CD14-positive monocyte (primary cell): ENCODE measurements around the gene ZNF264. TPM values are rescaled to one million over a fixed set of nuclear protein-coding genes. Genes with fewer than 3 reads are reported as not detected.

Source experiments
- DNase-seq, 3 donors: peaks; one replicate each; pipeline ENCODE4 v3.0.0-alpha.2; 2011 to 2022
- H2AFZ ChIP-seq: 2 replicates; pipeline ENCODE4 v1.6.0; 2012; ENCODE audit warnings: mild to moderate bottlenecking, low read depth, low read length, inconsistent platforms; ENCODE audit not compliant: insufficient read depth, poor library complexity, severe bottlenecking
- H3K27ac ChIP-seq, 2 donors: 1 replicate in 1 of 2; 2 replicates in 1 of 2; pipeline ENCODE4 v1.5.1; 2012 to 2013; ENCODE audit warnings: low read length in 2 of 2, control low read depth in 1 of 2, inconsistent platforms in 1 of 2, low read depth in 1 of 2, mild to moderate bottlenecking in 1 of 2
- H3K27me3 ChIP-seq, 2 donors: one replicate each; pipeline versions ENCODE4 v1.6.0 to v1.6.1; 2011 to 2013; ENCODE audit warnings: low read length in 2 of 2; ENCODE audit not compliant: control insufficient read depth in 2 of 2, insufficient read depth in 2 of 2
- H3K36me3 ChIP-seq, 2 donors: replicated peaks in 1 of 2; 1 replicate in 1 of 2; 2 replicates in 1 of 2; pipeline versions ENCODE4 v1.5.1 to v1.6.1; 2012 to 2013; ENCODE audit warnings: low read length in 2 of 2, control low read depth in 1 of 2, inconsistent platforms in 1 of 2, mild to moderate bottlenecking in 1 of 2; ENCODE audit not compliant: insufficient read depth in 2 of 2, control insufficient read depth in 1 of 2
- H3K4me1 ChIP-seq, 2 donors: 1 replicate in 1 of 2; 2 replicates in 1 of 2; pipeline versions ENCODE4 v1.5.1 to v1.6.1; 2012 to 2013; ENCODE audit warnings: low read length in 2 of 2, control low read depth in 1 of 2, inconsistent platforms in 1 of 2, mild to moderate bottlenecking in 1 of 2, moderate library complexity in 1 of 2; ENCODE audit not compliant: insufficient read depth in 2 of 2, control insufficient read depth in 1 of 2
- H3K4me2 ChIP-seq: replicated peaks from 2 replicates; pipeline ENCODE3; 2012; ENCODE audit warnings: low read length, moderate library complexity, mild to moderate bottlenecking; ENCODE audit not compliant: poor library complexity, severe bottlenecking; ENCODE audit errors: extremely low read depth
- H3K4me3 ChIP-seq, 3 experiments: fragments of 200-600 bp in 1 of 3; sonication (generic) in 1 of 3; replicated peaks in 1 of 3; 1 replicate in 2 of 3; 2 replicates in 1 of 3; pipeline ENCODE4 v1.5.1; 2011 to 2013; ENCODE audit warnings: low read length in 3 of 3, mild to moderate bottlenecking in 3 of 3, control low read depth in 2 of 3, low read depth in 2 of 3, inconsistent platforms in 1 of 3, moderate library complexity in 1 of 3
- H3K79me2 ChIP-seq: 2 replicates; pipeline ENCODE4 v1.6.0; 2012; ENCODE audit warnings: mild to moderate bottlenecking, control low read depth, inconsistent platforms, low read length, moderate library complexity; ENCODE audit not compliant: insufficient read depth
- H3K9ac ChIP-seq: 2 replicates; pipeline ENCODE4 v1.6.0; 2017; ENCODE audit warnings: low read length, mild to moderate bottlenecking; ENCODE audit not compliant: insufficient read depth, poor library complexity, severe bottlenecking
- H3K9me3 ChIP-seq, 2 donors: replicated peaks in 1 of 2; 1 replicate in 1 of 2; 2 replicates in 1 of 2; pipeline versions ENCODE4 v1.5.1 to v1.6.1; 2012 to 2013; ENCODE audit warnings: low read length in 2 of 2, control low read depth in 1 of 2; ENCODE audit not compliant: control insufficient read depth in 1 of 2, insufficient read depth in 1 of 2
- H4K20me1 ChIP-seq: 2 replicates; pipeline ENCODE4 v1.6.0; 2012; ENCODE audit warnings: mild to moderate bottlenecking, low read length, control low read depth, moderate library complexity; ENCODE audit not compliant: insufficient read depth
- H3K27ac Mint-ChIP-seq, 7 donors: one replicate each; pipeline ENCODE4 v1.8.0; 2020; ENCODE audit warnings: mild to moderate bottlenecking in 7 of 7, mixed read lengths in 7 of 7, moderate library complexity in 6 of 7, inconsistent platforms in 2 of 7
- H3K27me3 Mint-ChIP-seq, 3 donors: one replicate each; pipeline ENCODE4 v1.8.0; 2021 to 2022; ENCODE audit warnings: low read depth in 3 of 3, mild to moderate bottlenecking in 3 of 3, mixed read lengths in 3 of 3, moderate library complexity in 3 of 3, inconsistent platforms in 1 of 3
- H3K36me3 Mint-ChIP-seq, 2 donors: one replicate each; pipeline ENCODE4 v1.8.0; 2020; ENCODE audit warnings: mixed read lengths in 2 of 2, inconsistent platforms in 1 of 2, mild to moderate bottlenecking in 1 of 2
- H3K4me1 Mint-ChIP-seq: one replicate; pipeline ENCODE4 v1.8.0; 2020; ENCODE audit warnings: mild to moderate bottlenecking, mixed read lengths
- H3K4me3 Mint-ChIP-seq, 2 donors: one replicate each; pipeline ENCODE4 v1.8.0; 2020; ENCODE audit warnings: mild to moderate bottlenecking in 2 of 2, mixed read lengths in 2 of 2, moderate library complexity in 1 of 2
- H3K9me3 Mint-ChIP-seq, 7 donors: one replicate each; pipeline ENCODE4 v1.8.0; 2020 to 2022; ENCODE audit warnings: mixed read lengths in 7 of 7, mild to moderate bottlenecking in 6 of 7, moderate library complexity in 6 of 7, inconsistent platforms in 2 of 7
- CTCF ChIP-seq: fragments of 200-600 bp; IDR thresholded peaks from one replicate; pipeline ENCODE4 v1.8.0; 2022; ENCODE audit warnings: antibody characterized with exemption, mild to moderate bottlenecking
- WGBS: methylation state at CpG from one replicate; pipeline ENCODE4 v1.1.5; 2013; ENCODE audit warnings: missing lambda C conversion rate; ENCODE audit not compliant: insufficient coverage; 5-methylcytosine and 5-hydroxymethylcytosine counted together
- intact Hi-C, 2 donors: fragments of 100-400 bp; cut with micrococcal nuclease; formaldehyde crosslinking; loops; one replicate each; pipeline versions ENCODE4 v1.15.0 to v1.15.1; 2023
- polyA plus RNA-seq, 3 donors: library from polyadenylated mRNA; depleted of rRNA in 1 of 3; unstranded in 2 of 3; stranded (reverse) in 1 of 3; fragments of 300-500 nt in 2 of 3; fragments of >200 nt in 1 of 3; fragmentation: Illumina TruSeq in 2 of 3; gene quantifications; 1 replicate in 2 of 3; 2 replicates in 1 of 3; pipeline ENCODE4 v1.2.3, GENCODE V29; 2012 to 2021

ZNF264 gene
- polyA plus RNA-seq, 3 donors = 5.3 to 6.9 (median 5.6) TPM

DNA sequence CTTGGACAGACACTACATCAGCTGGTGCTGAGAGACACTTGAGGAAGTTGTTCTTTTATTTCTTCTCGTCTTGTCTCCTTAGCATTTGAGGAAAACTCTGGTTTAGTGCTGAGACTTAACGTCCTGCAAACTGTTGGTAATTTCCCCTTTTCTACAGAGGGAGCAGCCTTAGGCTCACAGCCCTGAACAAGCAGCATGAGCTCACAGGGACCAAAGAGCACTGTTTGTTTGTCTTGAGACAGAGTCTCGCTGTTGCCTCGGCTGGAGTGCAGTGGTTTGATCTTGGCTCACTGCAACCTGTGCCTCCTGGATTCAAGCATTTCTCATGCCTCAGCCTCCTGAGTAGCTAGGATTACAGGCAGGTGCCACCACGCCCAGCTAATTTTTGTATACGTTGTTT lies 54.7 kb downstream of the ZNF264 start:
- Histone ChIP-seq H3K9me3 (no peaks in the 10 kb centered on the region), H3K27me3 (no peaks in the 10 kb centered on the region), H3K4me2 (no peak overlapping the region), H2AFZ (no peak overlapping the region), H3K9ac (no peak overlapping the region), H4K20me1 (no peaks in the 10 kb centered on the region), H3K79me2 (peaks cover 25% of the 10 kb centered on the region), H3K4me3 (no peak overlapping the region), H3K4me1 (peaks cover 12 to 17% of the 10 kb centered on the region in 2 donors), H3K27ac (no peak overlapping the region), H3K36me3 (peaks cover 51 to 72% of the 10 kb centered on the region in 2 donors)
- 93% methylated on average over 3 of the region's 6 CpGs for WGBS
- no peak for DNase-seq
- Mint-ChIP-seq H3K4me1 (peaks cover 15% of the 10 kb centered on the region), H3K27me3 (peaks cover 0 to 5% (median 2%) of the 10 kb centered on the region in 3 donors), H3K36me3 (peaks cover 49 to 76% of the 10 kb centered on the region in 2 donors), H3K9me3 (peaks cover 0 to 14% (median 0%) of the 10 kb centered on the region in 7 donors), H3K27ac (no peak overlapping the region), H3K4me3 (no peak overlapping the region)
- no peak for TF ChIP-seq CTCF
- intact Hi-C loops = loop anchor here in 1 of 2 donors (10.0 kb wide), 1 partner anchor 109 kb away; the partner anchor contains the start of gene ZNF304

- Histone ChIP-seq H3K4me2 (no peak overlapping the region), H3K4me1 (no peaks in the 10 kb centered on the region), H4K20me1 (no peaks in the 10 kb centered on the region), H3K9ac (no peak overlapping the region), H3K4me3 (no peak overlapping the region), H2AFZ (no peak overlapping the region), H3K36me3 (peaks cover 78 to 98% of the 10 kb centered on the region in 2 donors), H3K79me2 (no peaks in the 10 kb centered on the region), H3K9me3 (peaks cover 0 to 4% of the 10 kb centered on the region in 2 donors), H3K27ac (no peak overlapping the region), H3K27me3 (no peaks in the 10 kb centered on the region)
- WGBS = 100% methylated on average over 2 of the region's 6 CpGs
- DNase-seq = no peak
- H3K4me1 Mint-ChIP-seq = no peaks in the 10 kb centered on the region
- H3K9me3 Mint-ChIP-seq = peaks cover 0 to 29% (median 4%) of the 10 kb centered on the region in 7 donors
- no peak overlapping the region for H3K4me3 Mint-ChIP-seq
- no peak overlapping the region for H3K27ac Mint-ChIP-seq
- peaks cover 0 to 5% (median 2%) of the 10 kb centered on the region in 3 donors for H3K27me3 Mint-ChIP-seq
- peaks cover 73 to 97% of the 10 kb centered on the region in 2 donors for H3K36me3 Mint-ChIP-seq
- intact Hi-C loops = loop anchor here in 1 of 2 donors (10.0 kb wide), 1 partner anchor 106 kb away; the partner anchor contains the start of gene ZNF304
- no peak for TF ChIP-seq CTCF
These were observed 57.3 kb downstream of the ZNF264 start for GRCh38 chr19:57248646-57249045.
